Colonic mucosa (tissue), 4 donors: ENCODE measurements around the gene STARD13. TPM values are rescaled to one million over a fixed set of nuclear protein-coding genes. Genes with fewer than 3 reads are reported as not detected.

ENCODE experiments used
- DNase-seq: peaks from one replicate; pipeline ENCODE4 v3.0.0-alpha.2; 2020
- H3K27ac ChIP-seq: fragments of 200-600 bp; one replicate; pipeline ENCODE4 v1.8.0; 2021
- H3K27me3 ChIP-seq: fragments of 200-600 bp; one replicate; pipeline ENCODE4 v1.8.0; 2021
- H3K36me3 ChIP-seq: fragments of 200-600 bp; one replicate; pipeline ENCODE4 v1.8.0; 2021
- H3K4me1 ChIP-seq: fragments of 200-600 bp; one replicate; pipeline ENCODE4 v1.8.0; 2021; ENCODE audit warnings: mild to moderate bottlenecking
- H3K4me3 ChIP-seq: fragments of 200-600 bp; one replicate; pipeline ENCODE4 v1.8.0; 2021
- H3K9ac ChIP-seq, 2 donors: one replicate each; pipeline ENCODE4 v1.7.0; 2013; ENCODE audit warnings: control low read depth in 2 of 2, low read depth in 2 of 2, low read length in 2 of 2
- H3K9me3 ChIP-seq: fragments of 200-600 bp; one replicate; pipeline ENCODE4 v1.8.0; 2021
- CTCF ChIP-seq: fragments of 200-600 bp; IDR thresholded peaks from one replicate; pipeline ENCODE4 v1.8.0; 2022; ENCODE audit warnings: antibody characterized with exemption, mild to moderate bottlenecking
- intact Hi-C: fragments of 100-400 bp; cut with DNase I; formaldehyde crosslinking; loops from one replicate; pipeline ENCODE4 v1.14.1; 2022
- total RNA-seq, 2 donors: library from RNA; stranded (reverse); fragmentation: NEBNext Ultra II Directional in 1 of 2; extraction: Animal tissue kit (Norgen Biotek cat#: 25700) in 1 of 2; gene quantifications; one replicate each; pipeline ENCODE4 v1.2.1, GENCODE V29; 2021
- donor health status: healthy.
- donor health status: DM: no; HTN: no; CAD: no.
- donor health status: DM: no; HTN: no; CAD: no.

STARD13 gene
- total RNA-seq, 2 donors from 2014 or later, result 21.3 to 30.2 TPM

- intact Hi-C loops, result no loop called here
- H3K4me3 ChIP-seq, result no peak overlapping the region
- no peak for DNase-seq
- H3K27me3 ChIP-seq, result no peaks in the 10 kb centered on the region
- no peak overlapping the region for H3K27ac ChIP-seq
- H3K9me3 ChIP-seq, result no peaks in the 10 kb centered on the region
- no peaks in the 10 kb centered on the region for H3K4me1 ChIP-seq
- no peak for TF ChIP-seq CTCF
- no peak overlapping the region for H3K9ac ChIP-seq
- H3K36me3 ChIP-seq, result no peaks in the 10 kb centered on the region
Measured at GRCh38 chr13:33172911-33173310, 112.6 kb downstream of the STARD13 start.

GRCh38 chr13:33172400-33172799, 113.2 kb downstream of the STARD13 start:
- Histone ChIP-seq H3K9ac (no peak overlapping the region), H3K4me3 (no peak overlapping the region), H3K36me3 (no peaks in the 10 kb centered on the region), H3K9me3 (no peaks in the 10 kb centered on the region), H3K27me3 (no peaks in the 10 kb centered on the region), H3K4me1 (no peaks in the 10 kb centered on the region), H3K27ac (no peak overlapping the region)
- DNase-seq, result no peak
- TF ChIP-seq CTCF, result no peak
- intact Hi-C loops, result no loop called here

- DNase-seq, result no peak
- Histone ChIP-seq H3K9me3 (no peaks in the 10 kb centered on the region), H3K4me3 (no peak overlapping the region), H3K27me3 (no peaks in the 10 kb centered on the region), H3K36me3 (no peaks in the 10 kb centered on the region), H3K9ac (no peak overlapping the region), H3K4me1 (no peaks in the 10 kb centered on the region), H3K27ac (no peak overlapping the region)
- intact Hi-C loops, result no loop called here
- no peak for TF ChIP-seq CTCF
Measured at GRCh38 chr13:33169273-33169980, 116.1 kb downstream of the STARD13 start.

- no peaks in the 10 kb centered on the region for H3K4me1 ChIP-seq
- H3K27me3 ChIP-seq, result no peaks in the 10 kb centered on the region
- H3K27ac ChIP-seq, result no peak overlapping the region
Measured at GRCh38 chr13:33168321-33168960, 117.1 kb downstream of the STARD13 start.

GRCh38 chr13:33167491-33167890, 118.1 kb downstream of the STARD13 start:
- H3K4me3 ChIP-seq, result no peak overlapping the region
- no peaks in the 10 kb centered on the region for H3K4me1 ChIP-seq
- no peaks in the 10 kb centered on the region for H3K36me3 ChIP-seq
- H3K9me3 ChIP-seq, result no peaks in the 10 kb centered on the region
- intact Hi-C loops, result no loop called here
- no peak for DNase-seq
- H3K9ac ChIP-seq, result no peak overlapping the region
- no peak for TF ChIP-seq CTCF
- no peak overlapping the region for H3K27ac ChIP-seq
- no peaks in the 10 kb centered on the region for H3K27me3 ChIP-seq

More at GRCh38 chr13:33168321-33168960, 117.1 kb downstream of the STARD13 start:
- no peak for TF ChIP-seq CTCF
- intact Hi-C loops, result no loop called here
- no peak overlapping the region for H3K4me3 ChIP-seq
- no peak for DNase-seq
- H3K9me3 ChIP-seq, result no peaks in the 10 kb centered on the region
- no peaks in the 10 kb centered on the region for H3K36me3 ChIP-seq
- H3K9ac ChIP-seq, result no peak overlapping the region
